G401.6 (cell line): ENCODE data around the gene GAMT.

Experiments
- FAIRE-seq: peaks from 2 replicates; lab custom pipeline; 2012; peaks lifted over from hg19 to GRCh38; lab: Jason Lieb, UNC

The GAMT gene

DNA sequence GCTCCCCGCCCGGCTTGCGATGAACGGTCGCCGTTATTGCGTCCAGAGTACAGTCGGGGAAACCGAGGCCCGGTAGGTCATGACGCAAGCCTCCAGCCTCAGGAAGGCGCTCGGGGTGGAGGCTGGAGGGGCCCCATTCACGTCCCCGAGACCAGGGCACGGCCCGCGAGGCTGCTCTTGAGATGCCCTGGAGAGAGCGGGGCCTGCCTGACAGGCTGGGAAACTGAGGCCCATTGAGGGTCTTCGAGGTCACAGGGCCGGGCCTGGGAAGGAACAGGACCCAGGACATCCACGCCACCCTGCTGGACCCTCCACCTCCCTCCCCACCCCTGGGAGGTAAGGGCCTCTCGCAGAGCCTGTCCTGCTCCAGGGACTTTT lies 17.3 kb downstream of the GAMT start:
- no peak for FAIRE-seq

DNA sequence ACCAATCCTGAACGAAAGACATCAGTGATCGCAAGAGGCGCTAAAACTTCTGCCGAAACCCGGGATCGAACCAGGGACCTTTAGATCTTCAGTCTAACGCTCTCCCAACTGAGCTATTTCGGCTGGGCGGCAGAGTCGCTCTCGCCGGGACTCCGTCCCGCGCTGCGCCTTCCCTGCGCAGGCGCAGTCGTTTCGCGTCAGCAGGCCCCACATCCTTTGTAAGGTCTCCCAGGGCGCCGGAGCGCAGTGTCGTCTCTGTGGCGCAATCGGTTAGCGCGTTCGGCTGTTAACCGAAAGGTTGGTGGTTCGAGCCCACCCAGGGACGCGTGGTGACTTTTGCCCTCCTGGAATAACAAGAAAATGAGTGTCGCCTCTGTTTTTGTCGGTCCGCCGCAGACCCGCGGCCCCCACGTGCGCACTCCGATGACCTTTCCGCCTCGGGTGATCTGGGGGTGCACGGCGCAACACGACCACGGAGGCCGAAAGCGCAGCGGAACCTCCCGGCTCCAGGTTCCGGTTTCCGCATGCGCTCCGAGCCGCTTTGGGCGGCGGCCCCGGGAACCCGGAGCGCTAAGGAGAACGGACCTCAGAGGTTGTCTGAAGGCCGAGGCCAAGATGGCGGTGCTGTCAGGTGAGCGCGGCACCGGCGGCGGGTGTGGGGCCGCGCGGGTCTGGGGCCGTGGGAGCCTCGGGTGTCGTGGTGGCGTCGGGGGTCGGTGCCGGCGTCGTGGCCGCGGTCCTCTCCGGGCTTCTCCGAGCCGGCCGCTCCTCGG lies 17.8 kb downstream of the GAMT start, which contains the start of gene NDUFS7:
NDUFS7 (plus strand) TSS at position 596 of the 773 bp plus-strand sequence; CDS start at position 616, 20 bp downstream.
- FAIRE-seq = no peak

DNA sequence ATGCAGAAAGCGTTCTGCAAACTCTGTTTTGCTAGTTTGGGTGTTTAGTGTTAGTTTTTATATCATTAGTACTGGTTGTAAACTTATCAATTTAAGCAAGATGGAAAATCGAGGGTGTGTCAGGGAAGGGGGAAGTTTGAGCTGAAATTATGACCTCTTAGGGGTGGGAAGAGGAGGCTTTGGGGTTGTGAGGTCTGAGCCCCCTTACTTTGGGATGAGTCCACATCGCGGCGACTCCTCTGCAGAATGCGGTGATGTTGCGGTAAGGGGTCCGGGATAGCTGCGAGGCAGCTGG lies 18.4 kb downstream of the GAMT start:
- peak; percentile 88 for FAIRE-seq

DNA sequence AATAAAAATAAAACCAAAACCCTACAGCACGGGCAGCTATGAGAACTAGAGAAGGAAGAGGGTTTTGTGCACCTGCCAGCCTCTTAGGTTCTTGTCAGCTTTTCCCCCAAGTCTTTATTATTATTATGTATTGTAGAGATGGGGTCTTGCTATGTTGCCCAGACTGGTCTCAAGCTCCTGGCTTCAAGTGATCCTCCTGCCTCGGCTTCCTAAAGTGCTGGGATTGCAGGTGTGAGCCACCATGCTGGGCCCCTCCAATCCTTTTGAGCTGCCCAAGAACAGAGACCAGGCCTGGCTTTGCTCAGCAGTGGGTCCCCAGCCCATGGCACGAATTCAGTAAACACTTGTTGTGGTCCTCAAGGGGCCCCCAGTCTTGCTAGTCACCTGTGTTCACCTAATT lies 19.1 kb downstream of the GAMT start:
- no peak for FAIRE-seq

DNA sequence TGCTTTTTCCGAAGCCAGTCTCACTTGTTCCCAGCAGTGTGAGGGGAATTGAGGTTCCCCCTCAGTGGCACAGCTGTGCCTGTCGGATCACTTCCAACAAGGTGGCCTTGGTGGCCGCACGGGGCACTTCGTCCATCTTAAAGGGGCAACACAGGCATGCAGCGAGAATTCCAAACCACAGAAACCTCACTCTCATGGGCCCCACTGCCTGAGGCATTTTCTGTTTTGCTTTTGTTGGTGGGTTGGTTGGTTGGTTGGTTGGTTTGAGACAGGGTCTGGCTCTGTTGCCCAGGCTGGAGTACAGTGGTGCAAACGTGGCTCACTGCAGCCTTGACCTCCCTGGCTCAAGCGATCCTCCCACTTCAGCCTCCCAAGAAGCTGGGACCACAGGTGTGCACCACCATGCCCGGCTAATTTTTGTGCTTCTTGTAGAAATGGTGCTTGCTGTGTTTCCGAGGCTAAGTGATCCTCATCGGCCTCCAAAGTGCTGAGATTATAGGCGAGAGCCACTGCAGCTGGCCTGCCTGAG lies 21.3 kb downstream of the GAMT start:
- FAIRE-seq = no peak

DNA sequence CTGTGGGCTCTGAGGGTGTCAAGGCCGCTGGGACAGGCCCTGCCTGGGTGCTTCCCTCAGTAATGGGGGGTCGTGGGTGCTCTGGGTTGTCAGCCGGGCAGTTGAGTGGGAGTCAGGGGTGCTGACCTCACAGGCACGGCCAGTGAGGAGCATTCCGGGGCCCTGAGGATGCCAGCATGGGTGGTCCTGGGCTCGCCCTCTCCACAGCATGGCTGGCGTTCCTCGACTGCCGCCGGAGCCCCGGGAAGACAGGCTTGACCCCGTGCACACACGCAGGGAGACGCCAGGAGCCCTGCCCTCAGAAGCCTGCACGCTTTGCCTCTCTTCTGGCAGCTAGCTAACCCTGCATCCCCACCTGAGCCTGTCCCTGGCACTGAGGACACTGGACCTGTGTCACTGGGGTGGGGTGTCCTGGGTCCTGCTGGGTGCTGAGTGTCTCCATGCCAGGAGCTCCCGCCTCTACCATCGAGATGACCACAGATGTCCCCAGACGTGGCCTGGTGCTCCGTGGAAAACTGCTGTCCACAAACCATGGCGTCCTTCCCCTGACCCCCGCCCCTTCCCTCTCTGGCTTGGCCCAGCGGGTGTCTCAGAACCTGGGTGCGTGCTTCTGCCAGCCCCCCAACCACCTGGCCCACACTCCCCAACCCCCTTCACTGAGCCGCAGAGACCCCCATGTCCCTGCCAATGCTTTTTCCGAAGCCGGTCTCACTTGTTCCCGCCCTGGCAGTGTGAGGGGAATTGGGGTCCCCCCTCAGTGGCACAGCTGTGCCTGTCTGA lies 22.0 kb downstream of the GAMT start:
- FAIRE-seq = no peak

DNA sequence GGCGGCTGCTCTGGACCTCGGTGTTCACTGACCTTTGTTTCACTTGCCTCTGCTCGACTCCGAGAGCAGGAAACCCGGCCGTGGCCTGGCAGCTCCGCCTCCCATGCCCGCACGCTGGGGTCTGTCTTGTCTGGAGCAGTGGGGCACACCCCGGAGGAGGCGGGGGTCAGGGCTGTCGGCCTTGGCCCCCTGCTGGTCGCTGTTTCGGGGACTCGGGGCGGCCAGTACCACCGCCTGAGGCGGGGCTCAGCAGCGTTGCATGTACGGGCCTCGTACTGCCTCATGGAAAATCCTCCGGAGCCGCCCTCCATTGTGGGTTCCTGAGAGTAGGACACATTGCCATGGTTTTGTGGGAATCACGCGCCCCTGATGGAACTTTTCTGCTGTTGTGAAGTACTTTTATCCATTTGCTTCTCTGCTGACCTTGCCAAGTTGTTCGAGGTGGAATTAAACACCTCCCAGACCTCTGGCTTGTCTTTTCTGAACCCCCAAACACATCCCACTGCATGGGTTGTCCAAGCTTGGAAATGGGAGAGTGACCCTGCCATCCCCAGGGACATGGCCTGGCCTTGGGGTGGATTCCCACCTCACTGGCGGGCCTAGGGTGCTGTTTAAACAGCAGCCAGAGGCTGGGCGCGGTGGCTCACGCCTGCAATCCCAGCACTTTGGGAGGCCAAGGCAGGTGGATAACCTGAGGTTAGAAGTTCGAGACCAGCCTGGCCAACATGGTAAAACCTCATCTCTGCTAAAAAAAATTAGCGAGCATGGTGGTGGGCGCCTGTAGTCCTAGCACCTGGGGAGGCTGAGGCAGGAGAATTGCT lies 23.2 kb downstream of the GAMT start:
- FAIRE-seq = no peak

DNA sequence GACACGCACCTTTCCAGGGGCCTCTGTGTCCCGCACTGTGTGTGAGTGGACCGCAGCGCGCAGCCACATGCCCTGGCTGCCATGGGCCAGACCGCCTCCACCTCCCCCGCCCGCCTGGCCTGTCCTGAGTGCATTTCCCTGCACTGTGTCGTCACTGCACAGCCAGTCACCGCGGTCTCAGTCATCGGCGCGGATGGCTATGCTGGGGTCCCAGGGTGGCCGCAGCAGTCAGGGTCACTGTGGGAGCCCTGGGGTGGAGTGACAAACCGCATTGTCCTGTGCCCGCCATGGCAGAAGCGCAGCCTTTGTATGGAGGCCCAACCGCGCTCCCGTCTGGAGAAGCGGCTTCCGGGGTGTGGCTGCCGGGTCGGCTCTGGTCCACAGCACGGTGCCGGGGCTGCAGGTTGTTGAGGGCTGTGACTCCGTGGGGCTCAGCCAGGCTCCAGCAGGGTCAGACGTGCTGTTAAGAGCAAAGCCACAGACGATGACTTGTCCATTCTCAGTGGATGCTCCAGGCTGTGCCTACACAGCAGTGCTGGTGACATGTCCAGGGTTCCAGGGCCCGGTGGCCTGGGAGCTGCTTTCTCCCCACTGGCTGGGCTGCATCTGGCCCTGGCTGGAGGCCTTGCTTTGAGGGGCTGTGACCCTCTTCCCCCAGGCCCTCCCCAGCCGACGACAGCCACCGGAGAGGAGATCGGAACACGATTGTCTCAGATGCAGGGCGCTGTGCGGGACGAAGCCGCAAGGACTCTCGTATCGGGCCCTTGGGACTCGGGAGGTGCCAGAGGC lies 24.0 kb downstream of the GAMT start:
- FAIRE-seq = no peak

DNA sequence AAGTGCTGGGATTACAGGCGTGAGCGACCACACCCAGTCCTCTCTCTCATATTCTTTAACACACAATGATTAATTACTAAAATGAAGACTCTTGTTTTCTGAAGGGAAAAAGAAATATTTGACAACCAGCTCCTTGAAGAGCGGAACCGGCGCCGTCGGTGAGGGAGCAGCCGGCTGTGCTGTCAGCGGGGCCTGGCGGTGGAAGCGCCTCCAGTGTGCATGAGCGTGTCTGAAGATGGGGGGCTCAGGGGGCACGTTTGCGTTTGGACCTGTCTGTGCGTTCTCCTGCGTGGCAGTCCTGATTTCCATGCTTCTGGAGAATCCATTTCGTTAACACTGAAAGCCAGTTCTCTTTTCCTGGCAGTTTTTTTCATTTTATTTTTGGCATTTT lies 24.9 kb downstream of the GAMT start:
- no peak for FAIRE-seq

DNA sequence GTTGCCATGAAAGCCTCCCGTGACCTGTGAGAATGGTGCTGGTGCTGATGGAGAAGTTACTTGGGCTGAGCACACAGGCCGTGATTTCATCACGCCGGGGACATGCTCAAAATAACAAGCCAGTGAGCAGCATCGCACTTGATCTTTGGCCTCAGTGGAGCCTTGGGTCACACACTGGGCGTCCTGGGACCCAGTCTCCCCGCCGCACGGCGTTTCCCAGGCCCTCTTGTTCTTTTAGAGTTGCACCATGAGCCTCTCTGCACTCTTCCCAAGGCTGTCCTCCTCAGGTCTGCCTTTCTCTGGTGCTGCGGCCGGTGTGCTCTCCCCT lies 27.1 kb downstream of the GAMT start:
- no peak for FAIRE-seq

DNA sequence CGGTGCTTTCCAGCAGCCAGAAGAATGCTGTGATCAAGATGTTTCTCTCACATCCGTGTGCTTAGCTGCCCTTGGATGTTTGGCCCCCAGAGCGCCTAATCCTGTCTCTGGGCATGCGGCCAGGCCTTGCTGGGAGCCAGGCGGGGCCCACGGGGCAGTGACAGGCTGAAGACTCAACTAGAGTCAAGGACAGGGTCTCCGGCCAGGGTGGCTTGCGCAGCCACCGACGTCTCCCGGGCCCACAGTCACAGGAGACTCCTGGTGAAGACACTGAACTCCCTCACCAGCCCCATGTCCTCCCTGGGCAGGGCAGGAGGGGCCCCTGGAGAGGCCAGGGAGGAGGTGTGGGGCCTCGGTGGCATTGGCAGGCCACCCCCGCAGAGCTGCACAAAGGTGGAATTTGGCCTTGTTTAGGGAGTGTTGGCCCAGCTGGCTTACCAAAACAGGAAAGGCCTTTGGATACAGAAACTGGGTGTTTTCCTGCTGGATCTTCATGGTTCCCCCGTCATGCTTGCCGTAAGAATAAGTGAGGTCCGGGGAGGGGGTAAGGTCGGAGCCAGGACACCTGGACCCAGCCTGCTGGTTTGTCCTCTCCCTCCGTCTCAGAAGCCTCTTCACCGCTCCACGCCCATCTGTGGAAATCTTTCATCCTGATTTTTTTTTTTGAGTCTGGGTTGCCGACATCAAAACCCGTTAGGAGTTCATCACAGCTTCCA lies 27.6 kb downstream of the GAMT start:
- FAIRE-seq = no peak

DNA sequence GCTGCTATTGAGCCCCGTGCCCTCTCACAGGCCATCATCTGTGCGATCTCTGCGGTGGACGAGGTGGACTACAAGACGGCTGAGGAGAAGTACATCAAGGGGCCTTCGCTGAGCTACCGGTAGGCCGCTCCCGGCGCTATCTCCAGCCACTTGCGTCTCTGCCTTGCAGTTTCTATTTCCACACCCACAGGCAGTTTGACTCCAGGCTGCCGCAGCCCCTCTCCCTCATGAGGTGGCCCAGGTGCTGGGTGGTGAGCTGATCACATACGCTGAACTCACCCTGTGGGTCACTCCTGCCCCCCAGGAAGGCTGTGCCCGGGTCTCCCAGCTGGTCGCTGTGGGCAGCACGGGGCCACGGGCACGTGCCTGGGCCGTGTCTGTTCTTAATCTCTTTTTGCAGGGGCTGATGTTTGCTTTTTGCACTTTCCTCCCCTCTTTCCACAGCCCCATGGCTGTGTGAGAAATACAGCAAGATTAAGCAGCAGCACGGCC lies 28.3 kb downstream of the GAMT start:
- FAIRE-seq = no peak

DNA sequence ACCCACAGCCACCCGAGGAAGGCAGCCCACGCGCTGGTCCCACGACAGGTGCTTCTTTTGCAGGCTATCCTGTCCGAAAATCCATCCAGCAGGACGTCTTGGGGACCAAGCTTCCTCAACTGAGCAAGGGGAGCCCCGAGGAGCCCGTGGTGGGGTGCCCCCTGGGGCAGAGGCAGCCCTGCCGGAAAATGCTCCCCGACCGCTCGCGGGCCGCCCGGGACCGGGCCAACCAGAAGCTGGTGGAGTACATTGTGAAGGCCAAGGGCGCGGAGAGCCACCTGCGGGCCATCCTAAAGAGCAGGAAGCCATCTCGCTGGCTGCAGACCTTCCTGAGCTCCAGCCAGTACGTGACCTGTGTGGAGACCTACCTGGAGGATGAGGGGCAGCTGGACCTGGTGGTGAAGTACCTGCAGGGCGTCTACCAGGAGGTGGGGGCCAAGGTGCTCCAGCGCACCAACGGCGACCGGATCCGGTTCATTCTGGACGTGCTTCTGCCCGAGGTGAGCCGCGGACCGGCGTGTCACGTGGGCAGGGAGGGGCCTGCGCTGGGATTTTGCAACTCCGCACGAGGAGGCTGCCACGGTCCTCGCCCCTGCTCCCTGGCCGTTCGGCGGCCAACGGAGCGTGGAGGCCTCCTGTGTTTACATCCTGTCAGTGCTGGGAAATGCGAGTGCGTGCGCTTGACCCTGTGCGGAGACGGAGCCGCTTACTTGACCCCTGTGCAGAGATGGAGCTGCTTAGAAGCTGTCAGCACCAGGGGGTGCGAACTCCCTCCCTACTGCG lies 30.6 kb downstream of the GAMT start:
- FAIRE-seq = no peak

DNA sequence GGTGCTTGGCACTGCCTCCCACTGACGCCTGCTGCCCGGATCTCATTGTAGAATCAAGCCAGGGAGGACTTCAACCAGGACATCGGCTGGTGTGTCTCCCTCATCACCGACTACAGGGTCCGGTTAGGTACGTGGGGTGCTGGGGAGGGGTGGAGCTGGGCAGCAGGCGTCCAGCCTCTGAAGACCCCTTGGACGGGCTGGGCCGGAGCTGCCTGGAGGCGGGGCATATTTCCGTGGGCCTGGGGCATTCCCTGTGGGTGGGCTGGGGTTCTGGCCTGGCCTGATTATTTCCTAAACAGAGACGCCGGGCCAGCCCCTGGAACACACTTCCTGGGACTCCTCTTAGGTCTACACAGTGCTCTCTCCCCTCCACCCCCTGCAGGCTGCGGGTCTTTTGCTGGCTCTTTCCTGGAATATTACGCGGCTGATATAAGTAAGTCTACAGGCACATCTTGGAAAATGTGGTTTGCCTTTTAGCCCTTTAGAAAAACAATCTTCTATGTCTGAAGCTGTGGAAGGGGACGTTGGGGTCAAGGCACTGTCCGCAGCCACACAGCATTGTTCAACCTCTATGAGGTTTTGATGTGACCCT lies 32.0 kb downstream of the GAMT start:
- no peak for FAIRE-seq

DNA sequence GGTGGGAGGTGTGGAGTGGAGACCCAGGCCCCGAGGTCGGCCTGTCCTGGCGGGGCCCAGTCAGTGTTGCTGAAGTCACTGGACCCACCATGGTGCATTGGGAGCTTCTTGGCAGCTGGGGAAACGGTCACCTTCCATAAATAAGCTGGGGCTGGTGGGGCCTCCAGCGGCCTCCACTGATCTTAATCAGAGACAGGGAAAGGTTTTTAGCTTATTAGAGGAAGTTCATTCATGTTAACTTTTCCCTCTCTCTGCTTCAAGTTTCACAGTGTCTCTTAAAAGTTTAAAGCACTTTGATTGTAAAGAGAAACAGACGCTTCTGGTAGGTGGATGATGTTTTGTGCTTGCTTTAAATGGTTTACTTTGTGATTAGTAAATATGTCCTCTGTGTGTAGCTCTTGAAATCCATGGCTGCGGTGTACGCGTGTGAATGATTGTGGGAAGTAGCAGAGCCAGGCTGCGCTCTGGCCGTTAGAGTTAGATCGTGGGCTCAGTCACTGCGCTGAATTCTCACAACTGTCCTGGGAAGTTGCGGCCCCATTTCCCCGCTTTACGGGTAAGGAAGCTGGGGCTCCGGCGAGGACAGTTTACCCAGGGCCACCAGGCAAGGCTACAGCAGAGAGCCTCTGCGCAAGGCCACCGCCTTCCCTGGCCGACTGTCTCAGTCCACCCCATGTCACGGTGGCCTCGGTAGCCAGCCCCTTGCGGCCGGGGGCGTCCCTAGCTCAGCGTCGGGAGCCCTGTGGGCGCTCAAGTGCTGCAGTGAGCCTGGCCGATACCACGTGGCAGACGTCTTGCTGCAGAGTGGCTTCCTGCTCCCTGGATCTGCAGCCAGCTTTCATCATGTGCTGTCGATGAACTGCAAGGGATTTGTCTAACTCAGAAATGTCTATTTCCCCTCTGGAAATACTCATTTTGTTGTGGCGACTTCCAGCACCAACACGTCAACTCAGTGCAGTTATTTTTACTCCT lies 34.2 kb downstream of the GAMT start:
- no peak for FAIRE-seq

DNA sequence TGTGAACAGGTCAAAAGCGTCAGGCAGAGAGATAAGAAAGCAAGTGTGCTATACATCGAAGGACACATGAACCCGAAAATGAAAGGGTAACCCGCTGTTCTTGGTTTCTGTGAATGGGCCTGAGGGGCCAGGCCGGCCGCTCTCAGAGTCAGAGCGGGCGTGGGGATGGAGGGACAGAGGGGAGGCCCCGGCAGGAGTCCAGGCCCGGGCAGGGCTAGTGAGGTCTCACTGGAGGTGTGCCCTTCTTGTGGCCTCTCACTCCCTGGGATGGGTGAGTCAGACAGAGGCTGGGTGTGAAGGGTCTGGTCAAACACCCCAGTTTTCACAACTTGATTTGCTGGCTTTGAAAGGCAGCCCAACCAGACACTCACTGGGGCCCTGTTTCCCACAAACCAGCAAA lies 35.0 kb downstream of the GAMT start:
- FAIRE-seq = no peak

DNA sequence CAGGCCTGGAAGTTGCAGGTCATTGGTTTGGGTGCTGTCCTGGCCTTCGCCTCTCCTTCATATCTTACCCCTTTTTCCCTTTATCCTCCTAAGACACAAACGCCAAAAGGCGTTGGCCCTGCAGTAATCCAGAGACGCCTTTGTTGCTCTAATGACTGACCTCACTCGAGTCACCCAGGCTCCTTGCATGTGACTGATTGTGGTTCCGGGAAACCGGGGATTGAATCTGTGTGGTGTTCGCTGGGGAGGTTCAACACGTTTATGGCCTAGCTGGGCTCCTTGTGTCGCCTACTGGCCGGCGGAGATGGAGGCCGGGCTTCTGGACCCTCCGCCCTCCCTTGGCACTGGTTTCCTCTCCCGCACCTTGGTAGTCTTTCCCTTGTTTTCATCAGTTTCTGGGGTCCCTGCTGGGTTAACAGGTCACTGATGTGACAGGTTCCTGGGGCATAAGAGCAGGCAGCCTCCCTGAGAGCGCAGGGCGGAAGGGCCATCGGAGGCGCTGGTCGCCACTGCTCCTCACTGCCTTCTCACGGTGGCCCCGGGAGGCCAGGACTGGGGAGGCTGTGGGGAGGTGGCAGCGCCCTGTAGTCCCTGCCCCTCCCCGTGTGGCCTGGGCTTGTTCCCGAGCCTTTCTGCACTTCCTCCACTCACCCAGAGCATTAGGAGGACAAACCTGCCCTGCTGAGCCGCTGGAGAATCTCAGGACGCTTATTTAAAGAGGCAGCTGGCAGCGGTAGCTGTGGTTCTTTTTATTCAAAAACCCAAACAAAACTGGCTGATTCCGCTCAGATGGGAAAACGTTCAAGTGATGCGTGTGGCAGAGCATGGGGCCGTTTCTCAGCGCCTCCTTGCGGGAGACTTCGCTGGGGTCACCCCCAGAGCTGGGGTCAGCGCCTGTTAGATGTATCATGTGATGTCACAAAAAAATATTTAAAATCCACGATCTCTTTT lies 35.7 kb downstream of the GAMT start:
- FAIRE-seq = no peak
